HEK293 (cell line): ENCODE results near the gene BEST2.

Source experiments
- BCL11A ChIP-seq: fragments of 450-650 bp; formaldehyde crosslinking; IDR thresholded peaks from 2 replicates; pipeline ENCODE4 v1.5.1; 2016; ENCODE audit warnings: low read depth, missing biosample characterization, missing genetic modification characterization
- BCL11B ChIP-seq: fragments of 450-650 bp; formaldehyde crosslinking; IDR thresholded peaks from 2 replicates; pipeline ENCODE4 v1.5.1; 2016; ENCODE audit warnings: low read depth, missing biosample characterization, missing genetic modification characterization
- HOXA7 ChIP-seq: sonication (generic); formaldehyde crosslinking; IDR thresholded peaks from 2 replicates; pipeline ENCODE4 v1.8.1; 2022; ENCODE audit warnings: missing genetic modification reagents, borderline replicate concordance
- HOXC10 ChIP-seq: sonication (generic); formaldehyde crosslinking; IDR thresholded peaks from 2 replicates; pipeline ENCODE4 v1.8.1; 2023; ENCODE audit warnings: mild to moderate bottlenecking, missing genetic modification reagents
- KLF9 ChIP-seq: fragments of 450-650 bp; formaldehyde crosslinking; IDR thresholded peaks from 2 replicates; pipeline ENCODE4 v1.5.1; 2016; ENCODE audit warnings: missing biosample characterization, missing genetic modification characterization, low read depth
- MEIS1 ChIP-seq: sonication (generic); formaldehyde crosslinking; IDR thresholded peaks from 2 replicates; pipeline ENCODE4 v1.8.1; 2022; ENCODE audit warnings: missing genetic modification reagents, mild to moderate bottlenecking, borderline replicate concordance
- OSR2 ChIP-seq: fragments of 450-650 bp; formaldehyde crosslinking; IDR thresholded peaks from 2 replicates; pipeline ENCODE4 v1.5.1; 2016; ENCODE audit warnings: missing biosample characterization, missing genetic modification characterization
- OVOL3 ChIP-seq: fragments of 450-650 bp; formaldehyde crosslinking; IDR thresholded peaks from 2 replicates; pipeline ENCODE4 v1.5.1; 2016; ENCODE audit warnings: missing biosample characterization, missing genetic modification characterization
- ZBTB17 ChIP-seq: fragments of 450-650 bp; formaldehyde crosslinking; IDR thresholded peaks from 2 replicates; pipeline ENCODE4 v1.5.1; 2016; ENCODE audit warnings: missing biosample characterization, missing genetic modification characterization
- ZBTB48 ChIP-seq: fragments of 450-650 bp; formaldehyde crosslinking; IDR thresholded peaks from 2 replicates; pipeline ENCODE4 v1.5.1; 2016; ENCODE audit warnings: missing biosample characterization, missing genetic modification characterization
- ZFP37 ChIP-seq: fragments of 450-650 bp; formaldehyde crosslinking; IDR thresholded peaks from 2 replicates; pipeline ENCODE4 v1.5.1; 2016; ENCODE audit warnings: missing biosample characterization, missing genetic modification characterization
- ZNF266 ChIP-seq: fragments of 450-650 bp; formaldehyde crosslinking; IDR thresholded peaks from 2 replicates; pipeline ENCODE4 v1.5.1; 2016; ENCODE audit warnings: missing biosample characterization, missing genetic modification characterization, low read depth
- ZNF274 ChIP-seq, 2 experiments: fragments of 200-500 bp in 1 of 2; fragments of 450-650 bp in 1 of 2; sonication (Bioruptor generic) in 1 of 2; formaldehyde crosslinking in 1 of 2; IDR thresholded peaks; 2 replicates each; pipeline versions ENCODE4 v1.5.1 to v1.6.1; 2014 to 2016; ENCODE audit warnings: borderline replicate concordance in 1 of 2, inconsistent platforms in 1 of 2, low read length in 1 of 2, missing biosample characterization in 1 of 2, missing genetic modification characterization in 1 of 2
- ZNF350 ChIP-seq: fragments of 450-650 bp; formaldehyde crosslinking; IDR thresholded peaks from 2 replicates; pipeline ENCODE4 v1.5.0; 2017; ENCODE audit warnings: missing biosample characterization, mild to moderate bottlenecking, missing genetic modification characterization
- ZNF366 ChIP-seq: fragments of 450-650 bp; formaldehyde crosslinking; conservative IDR thresholded peaks from 2 replicates; pipeline ENCODE4 v1.5.1; 2016; ENCODE audit warnings: missing biosample characterization, missing genetic modification characterization
- ZNF521 ChIP-seq: fragments of 450-650 bp; formaldehyde crosslinking; IDR thresholded peaks from 2 replicates; pipeline ENCODE4 v1.5.1; 2017; ENCODE audit warnings: missing biosample characterization, mild to moderate bottlenecking, missing genetic modification characterization
- ZNF544 ChIP-seq: fragments of 450-650 bp; formaldehyde crosslinking; IDR thresholded peaks from 2 replicates; pipeline ENCODE4 v1.5.0; 2017; ENCODE audit warnings: missing biosample characterization, missing genetic modification characterization
- ZNF548 ChIP-seq: fragments of 450-650 bp; formaldehyde crosslinking; IDR thresholded peaks from 2 replicates; pipeline ENCODE4 v1.5.1; 2016; ENCODE audit warnings: missing biosample characterization, missing genetic modification characterization
- ZNF571 ChIP-seq: fragments of 450-650 bp; formaldehyde crosslinking; IDR thresholded peaks from 2 replicates; pipeline ENCODE4 v1.5.0; 2017; ENCODE audit warnings: missing biosample characterization, missing genetic modification characterization
- ZNF624 ChIP-seq: fragments of 450-650 bp; formaldehyde crosslinking; IDR thresholded peaks from 2 replicates; pipeline ENCODE4 v1.5.1; 2017; ENCODE audit warnings: missing biosample characterization, missing genetic modification characterization
- ZNF670 ChIP-seq: fragments of 450-650 bp; formaldehyde crosslinking; IDR thresholded peaks from 2 replicates; pipeline ENCODE4 v1.5.1; 2016; ENCODE audit warnings: missing biosample characterization, missing genetic modification characterization, low read depth
- ZNF707 ChIP-seq: fragments of 450-650 bp; formaldehyde crosslinking; IDR thresholded peaks from 2 replicates; pipeline ENCODE4 v1.5.1; 2016; ENCODE audit warnings: missing biosample characterization, missing genetic modification characterization
- ZNF837 ChIP-seq: fragments of 450-650 bp; formaldehyde crosslinking; IDR thresholded peaks from 2 replicates; pipeline ENCODE4 v1.5.1; 2016; ENCODE audit warnings: missing biosample characterization, missing genetic modification characterization
- TF ChIP-seq, protein P1 (sequence below): fragments of 450-650 bp; formaldehyde crosslinking; IDR thresholded peaks from 2 replicates; pipeline ENCODE4 v1.5.1; 2017; ENCODE audit warnings: missing biosample characterization, missing genetic modification characterization
- TF ChIP-seq, protein P2 (sequence below): fragments of 450-650 bp; formaldehyde crosslinking; IDR thresholded peaks from 2 replicates; pipeline ENCODE4 v1.5.1; 2016; ENCODE audit warnings: missing biosample characterization, missing genetic modification characterization
- TF ChIP-seq, protein P3 (sequence below): fragments of 450-650 bp; formaldehyde crosslinking; IDR thresholded peaks from 2 replicates; pipeline ENCODE4 v1.5.1; 2016; ENCODE audit warnings: missing biosample characterization, missing genetic modification characterization
- TF ChIP-seq, protein P4 (sequence below): IDR thresholded peaks from 2 replicates; pipeline ENCODE4 v1.6.1; 2011; ENCODE audit warnings: mild to moderate bottlenecking, low read depth, low read length, borderline replicate concordance
- TF ChIP-seq, protein P5 (sequence below): fragments of 450-650 bp; IDR thresholded peaks from 2 replicates; pipeline ENCODE4 v1.5.1; 2018; ENCODE audit warnings: missing biosample characterization, missing genetic modification characterization

The BEST2 gene

DNA sequence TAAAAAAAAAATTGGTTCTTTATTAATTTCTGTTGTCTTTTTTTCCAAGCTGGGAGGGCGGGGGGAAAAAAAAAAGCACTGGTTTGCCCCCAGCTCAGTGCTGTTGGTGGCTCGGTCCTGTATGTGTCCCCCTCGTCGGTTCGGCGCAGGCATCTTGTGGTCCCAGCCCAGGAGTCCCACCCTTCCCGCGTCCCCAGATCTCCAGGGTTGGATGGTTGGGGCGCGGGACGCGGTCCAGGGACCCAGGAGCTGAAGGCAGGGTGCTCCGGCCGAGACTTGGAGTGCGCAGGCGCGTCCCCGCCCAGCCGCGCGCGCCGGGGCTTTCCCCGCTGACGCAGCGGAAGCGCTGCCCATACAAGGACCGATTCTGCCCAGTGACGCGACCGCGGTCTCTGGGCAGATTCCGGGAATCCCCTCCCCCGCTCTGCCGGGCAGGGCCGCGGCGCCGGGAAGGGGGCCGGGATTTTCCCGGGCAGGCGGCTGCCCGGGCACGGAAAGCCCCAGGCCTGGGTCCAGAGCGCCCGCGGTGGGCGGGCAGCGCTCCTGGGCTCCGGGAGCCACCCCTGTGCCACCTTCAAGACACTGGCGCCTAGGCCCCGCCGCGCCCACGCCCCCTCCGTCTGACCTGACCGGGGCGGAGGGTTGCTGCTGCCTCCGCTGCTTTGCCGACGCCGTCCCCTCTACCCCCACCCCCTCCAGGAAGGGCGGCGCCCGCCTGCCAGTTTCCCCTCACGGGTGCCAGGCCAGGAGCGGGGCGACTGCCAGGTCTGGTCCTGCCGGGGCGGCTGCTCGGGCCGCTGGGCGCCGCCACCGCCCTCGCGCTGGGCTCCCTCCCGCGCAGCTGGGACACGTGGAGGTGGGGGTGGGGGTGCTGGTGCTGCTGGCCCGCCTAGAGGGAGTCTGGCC lies 42.0 kb downstream of the BEST2 start (continued):
- TF ChIP-seq BCL11B (tag by site-specific recombination) (no peak; the same call in 1 of the 2 replicates), ZNF544 (tag by site-specific recombination) (no peak), ZNF624 (tag by site-specific recombination) (no peak), HOXC10 (CRISPR knock-in tag) (no peak), ZNF366 (no peak), HOXA7 (no peak), KLF9 (tag by site-specific recombination) (peak; percentile 90), ZFP37 (no peak), ZNF837 (tag by site-specific recombination) (no peak), OVOL3 (tag by site-specific recombination) (no peak), ZNF548 (tag by site-specific recombination) (no peak), MEIS1 (no peak), ZNF266 (tag by site-specific recombination) (no peak), ZBTB48 (peak; percentile 77), ZNF707 (tag by site-specific recombination) (no peak), ZNF571 (tag by site-specific recombination) (no peak), ZNF521 (tag by site-specific recombination) (no peak), OSR2 (no peak), ZBTB17 (tag by site-specific recombination) (no peak), ZNF350 (tag by site-specific recombination) (no peak), ZNF670 (tag by site-specific recombination) (no peak), ZNF274 (IDR thresholded peaks at IDR 0.05; ENCODE audit: low read length) (no peak), ZNF274 (tag by site-specific recombination; IDR thresholded peaks at IDR 0.05; ENCODE audit: borderline replicate concordance) (no peak), BCL11A (tag by site-specific recombination) (no peak)
- TF ChIP-seq, protein P1, sequence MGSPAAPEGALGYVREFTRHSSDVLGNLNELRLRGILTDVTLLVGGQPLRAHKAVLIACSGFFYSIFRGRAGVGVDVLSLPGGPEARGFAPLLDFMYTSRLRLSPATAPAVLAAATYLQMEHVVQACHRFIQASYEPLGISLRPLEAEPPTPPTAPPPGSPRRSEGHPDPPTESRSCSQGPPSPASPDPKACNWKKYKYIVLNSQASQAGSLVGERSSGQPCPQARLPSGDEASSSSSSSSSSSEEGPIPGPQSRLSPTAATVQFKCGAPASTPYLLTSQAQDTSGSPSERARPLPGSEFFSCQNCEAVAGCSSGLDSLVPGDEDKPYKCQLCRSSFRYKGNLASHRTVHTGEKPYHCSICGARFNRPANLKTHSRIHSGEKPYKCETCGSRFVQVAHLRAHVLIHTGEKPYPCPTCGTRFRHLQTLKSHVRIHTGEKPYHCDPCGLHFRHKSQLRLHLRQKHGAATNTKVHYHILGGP (tag by site-specific recombination), result no peak
- TF ChIP-seq, protein P2, sequence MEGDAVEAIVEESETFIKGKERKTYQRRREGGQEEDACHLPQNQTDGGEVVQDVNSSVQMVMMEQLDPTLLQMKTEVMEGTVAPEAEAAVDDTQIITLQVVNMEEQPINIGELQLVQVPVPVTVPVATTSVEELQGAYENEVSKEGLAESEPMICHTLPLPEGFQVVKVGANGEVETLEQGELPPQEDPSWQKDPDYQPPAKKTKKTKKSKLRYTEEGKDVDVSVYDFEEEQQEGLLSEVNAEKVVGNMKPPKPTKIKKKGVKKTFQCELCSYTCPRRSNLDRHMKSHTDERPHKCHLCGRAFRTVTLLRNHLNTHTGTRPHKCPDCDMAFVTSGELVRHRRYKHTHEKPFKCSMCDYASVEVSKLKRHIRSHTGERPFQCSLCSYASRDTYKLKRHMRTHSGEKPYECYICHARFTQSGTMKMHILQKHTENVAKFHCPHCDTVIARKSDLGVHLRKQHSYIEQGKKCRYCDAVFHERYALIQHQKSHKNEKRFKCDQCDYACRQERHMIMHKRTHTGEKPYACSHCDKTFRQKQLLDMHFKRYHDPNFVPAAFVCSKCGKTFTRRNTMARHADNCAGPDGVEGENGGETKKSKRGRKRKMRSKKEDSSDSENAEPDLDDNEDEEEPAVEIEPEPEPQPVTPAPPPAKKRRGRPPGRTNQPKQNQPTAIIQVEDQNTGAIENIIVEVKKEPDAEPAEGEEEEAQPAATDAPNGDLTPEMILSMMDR, result peak; percentile 34; the same call in 1 of the 2 replicates
- TF ChIP-seq, protein P3, sequence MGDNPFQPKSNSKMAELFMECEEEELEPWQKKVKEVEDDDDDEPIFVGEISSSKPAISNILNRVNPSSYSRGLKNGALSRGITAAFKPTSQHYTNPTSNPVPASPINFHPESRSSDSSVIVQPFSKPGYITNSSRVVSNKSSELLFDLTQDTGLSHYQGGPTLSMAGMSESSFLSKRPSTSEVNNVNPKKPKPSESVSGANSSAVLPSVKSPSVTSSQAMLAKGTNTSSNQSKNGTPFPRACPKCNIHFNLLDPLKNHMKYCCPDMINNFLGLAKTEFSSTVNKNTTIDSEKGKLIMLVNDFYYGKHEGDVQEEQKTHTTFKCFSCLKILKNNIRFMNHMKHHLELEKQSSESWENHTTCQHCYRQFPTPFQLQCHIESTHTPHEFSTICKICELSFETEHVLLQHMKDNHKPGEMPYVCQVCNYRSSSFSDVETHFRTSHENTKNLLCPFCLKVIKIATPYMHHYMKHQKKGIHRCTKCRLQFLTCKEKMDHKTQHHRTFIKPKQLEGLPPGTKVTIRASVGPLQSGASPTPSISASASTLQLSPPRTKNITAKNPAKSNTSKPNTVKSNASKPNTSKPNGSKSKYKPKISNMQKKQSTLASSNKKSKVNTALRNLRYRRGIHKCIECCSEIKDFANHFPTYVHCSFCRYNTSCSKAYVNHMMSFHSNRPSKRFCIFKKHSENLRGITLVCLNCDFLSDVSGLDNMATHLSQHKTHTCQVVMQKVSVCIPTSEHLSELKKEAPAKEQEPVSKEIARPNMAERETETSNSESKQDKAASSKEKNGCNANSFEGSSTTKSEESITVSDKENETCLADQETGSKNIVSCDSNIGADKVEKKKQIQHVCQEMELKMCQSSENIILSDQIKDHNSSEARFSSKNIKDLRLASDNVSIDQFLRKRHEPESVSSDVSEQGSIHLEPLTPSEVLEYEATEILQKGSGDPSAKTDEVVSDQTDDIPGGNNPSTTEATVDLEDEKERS (tag by site-specific recombination), result no peak
- TF ChIP-seq, protein P4, sequence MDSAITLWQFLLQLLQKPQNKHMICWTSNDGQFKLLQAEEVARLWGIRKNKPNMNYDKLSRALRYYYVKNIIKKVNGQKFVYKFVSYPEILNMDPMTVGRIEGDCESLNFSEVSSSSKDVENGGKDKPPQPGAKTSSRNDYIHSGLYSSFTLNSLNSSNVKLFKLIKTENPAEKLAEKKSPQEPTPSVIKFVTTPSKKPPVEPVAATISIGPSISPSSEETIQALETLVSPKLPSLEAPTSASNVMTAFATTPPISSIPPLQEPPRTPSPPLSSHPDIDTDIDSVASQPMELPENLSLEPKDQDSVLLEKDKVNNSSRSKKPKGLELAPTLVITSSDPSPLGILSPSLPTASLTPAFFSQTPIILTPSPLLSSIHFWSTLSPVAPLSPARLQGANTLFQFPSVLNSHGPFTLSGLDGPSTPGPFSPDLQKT, result peak; percentile 100
- TF ChIP-seq, protein P5, sequence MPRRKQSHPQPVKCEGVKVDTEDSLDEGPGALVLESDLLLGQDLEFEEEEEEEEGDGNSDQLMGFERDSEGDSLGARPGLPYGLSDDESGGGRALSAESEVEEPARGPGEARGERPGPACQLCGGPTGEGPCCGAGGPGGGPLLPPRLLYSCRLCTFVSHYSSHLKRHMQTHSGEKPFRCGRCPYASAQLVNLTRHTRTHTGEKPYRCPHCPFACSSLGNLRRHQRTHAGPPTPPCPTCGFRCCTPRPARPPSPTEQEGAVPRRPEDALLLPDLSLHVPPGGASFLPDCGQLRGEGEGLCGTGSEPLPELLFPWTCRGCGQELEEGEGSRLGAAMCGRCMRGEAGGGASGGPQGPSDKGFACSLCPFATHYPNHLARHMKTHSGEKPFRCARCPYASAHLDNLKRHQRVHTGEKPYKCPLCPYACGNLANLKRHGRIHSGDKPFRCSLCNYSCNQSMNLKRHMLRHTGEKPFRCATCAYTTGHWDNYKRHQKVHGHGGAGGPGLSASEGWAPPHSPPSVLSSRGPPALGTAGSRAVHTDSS (tag by site-specific recombination), result no peak
